HepG2 (cell line): ENCODE results near the gene C4B. TPM values are rescaled to one million over a fixed set of nuclear protein-coding genes. Genes with fewer than 3 reads are reported as not detected.

Experiments
- ATAC-seq: fragments of 200-7000 bp; cut with Tn5 transposase; 3 replicates; pipeline ENCODE4 v1.9.1; 2020; ENCODE audit warnings: mild to moderate bottlenecking, moderate library complexity
- BruUV-seq: library from RNA; stranded (reverse); fragments of 400-500 nt; replicated peaks from 2 replicates; lab custom pipeline; 2021; lab: Mats Ljungman, UMichigan
- CTCF ChIA-PET: fragments of 300-600 bp; formaldehyde crosslinking; extraction: SDS; loops from one replicate; lab custom pipeline; 2021; ENCODE audit warnings: low total read pairs, inconsistent platforms, low intra/inter-chr PET ratio; lab: Yijun Ruan, JAX
- POLR2A ChIA-PET: fragments of 350-600 bp; sonication (Branson Sonifier 250); formaldehyde crosslinking; loops from one replicate; lab custom pipeline; 2020; ENCODE audit warnings: antibody characterized with exemption, inconsistent platforms; lab: Yijun Ruan, JAX
- DNase-seq: peaks from one replicate; pipeline ENCODE4 v3.0.0-alpha.2; 2015; ENCODE audit warnings: low spot score
- FAIRE-seq: peaks from 3 replicates; lab custom pipeline; 2011; peaks lifted over from hg19 to GRCh38; lab: Jason Lieb, UNC
- H2AFZ ChIP-seq: one replicate; pipeline ENCODE4 v1.6.1; 2011; ENCODE audit warnings: low read length, inconsistent platforms
- H3K27ac ChIP-seq: fragments of 300-600 bp; 3 replicates; pipeline ENCODE4 v1.8.0; 2011; ENCODE audit warnings: mixed run types, mild to moderate bottlenecking, mixed read lengths, low read length, inconsistent platforms; ENCODE audit not compliant: insufficient read depth; ENCODE audit errors: extremely low read length
- H3K27me3 ChIP-seq, 2 experiments: fragments of 200-600 bp in 1 of 2; 2 replicates in 1 of 2; 3 replicates in 1 of 2; pipeline versions ENCODE4 v1.6.0 to v1.8.0; 2011; ENCODE audit warnings: low read length in 2 of 2, mild to moderate bottlenecking in 2 of 2, moderate library complexity in 2 of 2, inconsistent platforms in 1 of 2; ENCODE audit not compliant: insufficient read depth in 2 of 2, control insufficient read depth in 1 of 2
- H3K36me3 ChIP-seq, 2 experiments: fragments of 200-600 bp in 1 of 2; replicated peaks in 1 of 2; 2 replicates in 1 of 2; 3 replicates in 1 of 2; pipeline versions ENCODE4 v1.5.1 to v1.8.0; 2011; ENCODE audit warnings: low read length in 2 of 2, inconsistent platforms in 1 of 2; ENCODE audit not compliant: insufficient read depth in 2 of 2, control insufficient read depth in 1 of 2
- H3K4me1 ChIP-seq: 2 replicates; pipeline ENCODE4 v1.5.1; 2012; ENCODE audit warnings: low read length, inconsistent platforms; ENCODE audit not compliant: insufficient read depth
- H3K4me2 ChIP-seq: 2 replicates; pipeline ENCODE4 v1.6.0; 2011; ENCODE audit warnings: low read depth, low read length, inconsistent platforms
- H3K4me3 ChIP-seq, 3 experiments: fragments of 200-600 bp in 1 of 3; sonication (generic), shearing (Covaris generic) in 1 of 3; replicated peaks in 1 of 3; 2 replicates each; pipeline ENCODE4 v1.5.1; 2011 to 2016; ENCODE audit warnings: low read length in 3 of 3, inconsistent platforms in 2 of 3, low read depth in 2 of 3, mild to moderate bottlenecking in 2 of 3, control low read depth in 1 of 3, mixed read lengths in 1 of 3; ENCODE audit not compliant: insufficient read depth in 1 of 3
- H3K79me2 ChIP-seq: one replicate; pipeline ENCODE4 v1.6.1; 2011; ENCODE audit warnings: low read length, inconsistent platforms; ENCODE audit not compliant: insufficient read depth
- H3K9ac ChIP-seq: 2 replicates; pipeline ENCODE4 v1.6.0; 2011; ENCODE audit warnings: mild to moderate bottlenecking, low read depth, low read length, inconsistent platforms; ENCODE audit not compliant: insufficient read depth
- H3K9me3 ChIP-seq: 2 replicates; pipeline ENCODE4 v1.5.1; 2012; ENCODE audit warnings: mild to moderate bottlenecking, low read length
- H4K20me1 ChIP-seq: 2 replicates; pipeline ENCODE4 v1.6.0; 2011; ENCODE audit warnings: inconsistent platforms, mild to moderate bottlenecking, low read length, moderate library complexity; ENCODE audit not compliant: insufficient read depth
- ATF7 ChIP-seq, 2 experiments: fragments of 450-650 bp in 1 of 2; sonication (generic) in 1 of 2; formaldehyde crosslinking in 1 of 2; IDR thresholded peaks; 2 replicates each; pipeline versions ENCODE4 v1.4.0 to v1.6.1; 2016 to 2020; ENCODE audit warnings: antibody characterized with exemption in 1 of 2, mild to moderate bottlenecking in 1 of 2, missing genetic modification reagents in 1 of 2
- CREB1 ChIP-seq, 2 experiments: fragments of 450-650 bp in 1 of 2; IDR thresholded peaks; 2 replicates each; pipeline ENCODE4 v1.6.1; 2016 to 2017; ENCODE audit warnings: control low read depth in 1 of 2, mild to moderate bottlenecking in 1 of 2, missing compliant biosample characterization in 1 of 2, missing genetic modification characterization in 1 of 2
- KLF6 ChIP-seq: IDR thresholded peaks from 2 replicates; pipeline ENCODE4 v1.8.0; 2016; ENCODE audit warnings: missing biosample characterization, missing genetic modification reagents
- KMT2A ChIP-seq: sonication (generic); formaldehyde crosslinking; IDR thresholded peaks from 2 replicates; pipeline ENCODE4 v1.4.0; 2020; ENCODE audit warnings: missing genetic modification reagents
- SMARCC2 ChIP-seq: fragments of 450-650 bp; IDR thresholded peaks from 2 replicates; pipeline ENCODE4 v1.6.1; 2017; ENCODE audit warnings: antibody characterized with exemption, mild to moderate bottlenecking
- SNAI1 ChIP-seq: sonication (generic); formaldehyde crosslinking; IDR thresholded peaks from 2 replicates; pipeline ENCODE4 v1.5.0; 2020; ENCODE audit warnings: mild to moderate bottlenecking, missing genetic modification reagents, borderline replicate concordance
- ZNF546 ChIP-seq: sonication (generic); formaldehyde crosslinking; conservative IDR thresholded peaks from 2 replicates; pipeline ENCODE4 v1.8.1; 2023; ENCODE audit warnings: mild to moderate bottlenecking, missing genetic modification reagents
- ZNF572 ChIP-seq: sonication (generic); formaldehyde crosslinking; IDR thresholded peaks from 2 replicates; pipeline ENCODE4 v1.5.1; 2020; ENCODE audit warnings: mild to moderate bottlenecking, missing genetic modification reagents
- WGBS: methylation state at CpG from one replicate; pipeline ENCODE4 v1.1.6; 2017; ENCODE audit warnings: low lambda C conversion rate; 5-methylcytosine and 5-hydroxymethylcytosine counted together
- in situ Hi-C: cut with HindIII; loops from 2 replicates; pipeline ENCODE4 v1.10.0; 2017; ENCODE audit warnings: low pct_unique_long_range_greater_than_20kb; ENCODE audit not compliant: extremely low pct_ligation_motif_present
- intact Hi-C: fragments of 100-400 bp; cut with micrococcal nuclease; formaldehyde crosslinking; loops from one replicate; pipeline ENCODE4 v1.10.0; 2022; ENCODE audit not compliant: unreplicated experiment
- polyA plus RNA-seq, 8 experiments: library from polyadenylated mRNA; depleted of rRNA in 3 of 8; stranded (reverse) in 7 of 8; unstranded in 1 of 8; fragments of >200 nt; fragmentation: Illumina TruSeq in 4 of 8; extraction: Trizol in 4 of 8; gene quantifications; 2 replicates each; pipeline versions ENCODE4 v1.2.1 to v1.2.3, GENCODE V29; 2011 to 2016; ENCODE audit warnings: low read depth in 4 of 8, missing spikeins in 1 of 8, mixed read lengths in 1 of 8; ENCODE audit not compliant: insufficient read depth in 1 of 8
- total RNA-seq, 5 experiments: library from RNA; depleted of rRNA; stranded (reverse); fragments of >200 nt; fragmentation: Illumina TruSeq; extraction: Trizol; gene quantifications; 2 replicates each; pipeline ENCODE4 v1.2.3, GENCODE V29; 2016; ENCODE audit warnings: low read depth in 1 of 5

C4B gene
- total and polyA plus RNA-seq, 2 of the 13 experiments (the other 11 are each of a cell fraction or from before 2014, with no cell fraction given): 167 to 538 TPM

DNA sequence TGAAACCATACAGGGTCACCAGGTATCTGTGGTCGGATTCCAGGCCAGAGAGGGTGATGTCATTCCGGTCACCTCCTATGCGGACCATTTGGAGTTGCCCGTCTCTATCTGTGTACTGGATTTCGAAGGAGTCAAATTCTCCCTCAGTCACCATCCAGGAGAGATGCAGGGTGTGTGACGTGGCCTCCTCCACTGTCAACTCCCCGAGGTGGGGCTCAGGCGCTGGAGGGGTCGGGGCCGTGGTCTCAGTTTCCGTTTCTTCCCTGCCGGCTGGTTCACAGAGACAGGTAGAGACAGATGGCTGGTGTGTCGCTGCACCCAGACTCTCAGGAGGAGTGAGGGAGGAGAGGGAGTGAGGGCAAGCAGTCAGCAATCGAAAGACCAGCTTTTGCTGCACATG is 54.3 kb downstream of the C4B start:
- no TSS peak for BruUV-seq
- no peaks in the 10 kb centered on the region for H3K79me2 ChIP-seq
- FAIRE-seq: no peak
- WGBS: 31% methylated on average over 14 of the region's 14 CpGs
- no peak overlapping the region for H3K4me2 ChIP-seq
- H2AFZ ChIP-seq: no peak overlapping the region
- no peaks in the 10 kb centered on the region for H3K36me3 ChIP-seq
- ChIA-PET POLR2A (no interaction called here), CTCF (no interaction called here)
- intact Hi-C loops (no loop called here), in situ Hi-C loops (no loop called here)
- H3K4me3 ChIP-seq: no peak overlapping the region
- H4K20me1 ChIP-seq: 0 out of 2 replicates have a peak, but pooled peaks cover 4% of the 10 kb centered on the region
- H3K9me3 ChIP-seq: no peaks in the 10 kb centered on the region
- ATAC-seq: no peak
- DNase-seq: no peak
- H3K9ac ChIP-seq: no peak overlapping the region
- H3K27ac ChIP-seq: no peak overlapping the region
- TF ChIP-seq CREB1 (IDR thresholded peaks at IDR 0.05) (peak; percentile 76), CREB1 (CRISPR knock-in tag; IDR thresholded peaks at IDR 0.05) (no peak), ATF7 (IDR thresholded peaks at IDR 0.05) (0 out of 2 replicates have a peak, but pooled peaks have one; percentile 23), ATF7 (CRISPR knock-in tag; IDR thresholded peaks at IDR 0.05) (no peak), ZNF572 (CRISPR knock-in tag) (no peak), KMT2A (CRISPR knock-in tag) (no peak), SNAI1 (CRISPR knock-in tag) (no peak), KLF6 (CRISPR knock-in tag) (no peak)
- no peaks in the 10 kb centered on the region for H3K4me1 ChIP-seq
- peaks cover 23 to 80% of the 10 kb centered on the region in 2 experiments for H3K27me3 ChIP-seq

DNA sequence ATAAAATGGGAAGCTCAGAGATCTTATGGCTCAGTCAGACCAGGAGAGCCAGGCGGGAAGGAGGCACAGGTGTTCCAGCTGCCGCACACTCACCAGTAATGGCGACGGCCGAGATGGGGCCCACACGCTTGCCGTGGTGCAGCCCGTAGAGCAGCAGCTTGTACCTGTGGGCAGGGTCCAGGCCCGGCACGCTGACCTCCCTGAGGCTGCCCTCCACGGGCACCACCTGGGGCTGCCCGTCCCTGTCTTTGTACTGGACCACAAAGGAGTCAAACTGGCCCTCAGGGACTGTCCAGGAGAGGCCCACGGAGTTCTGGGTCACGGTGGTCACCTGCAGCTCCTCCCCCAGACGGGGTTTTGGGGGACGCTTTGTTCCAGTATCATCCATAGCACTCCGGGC is 54.9 kb downstream of the C4B start:
- Histone ChIP-seq H3K27me3 (peaks cover 23 to 82% of the 10 kb centered on the region in 2 experiments), H3K9me3 (no peaks in the 10 kb centered on the region), H3K4me3 (no peak overlapping the region), H4K20me1 (0 out of 2 replicates have a peak, but pooled peaks cover 4% of the 10 kb centered on the region), H2AFZ (no peak overlapping the region), H3K36me3 (no peaks in the 10 kb centered on the region), H3K27ac (no peak overlapping the region), H3K79me2 (no peaks in the 10 kb centered on the region), H3K4me2 (no peak overlapping the region), H3K9ac (no peak overlapping the region), H3K4me1 (no peaks in the 10 kb centered on the region)
- FAIRE-seq (no peak), DNase-seq (no peak), ATAC-seq (peak; percentile 11; the same call in 2 of the 3 replicates)
- no TSS peak for BruUV-seq
- 36% methylated on average over 7 of the region's 17 CpGs for WGBS
- no peak for TF ChIP-seq ZNF546
- TF ChIP-seq SMARCC2: no peak
- CTCF ChIA-PET: no interaction called here
- intact Hi-C loops: no loop called here
- in situ Hi-C loops: no loop called here
- POLR2A ChIA-PET: no interaction called here
